CD8-positive, alpha-beta memory T cell (primary cell): ENCODE data around the gene USP51. TPM values are rescaled to one million over a fixed set of nuclear protein-coding genes. Genes with fewer than 3 reads are reported as not detected.
"Not testable (repeated sequence)": the region's sequence is repeated elsewhere in the genome, so short reads cannot be mapped to it uniquely, and the experiment has no call there.

Experiments used
- CTCF ChIA-PET: fragments of 350-600 bp; sonication (Branson Sonifier 250); formaldehyde crosslinking; loops from one replicate; lab custom pipeline; 2021; ENCODE audit warnings: antibody characterized with exemption; lab: Charles Lee
- POLR2A ChIA-PET: fragments of 350-600 bp; sonication (Branson Sonifier 250); formaldehyde crosslinking; loops from one replicate; lab custom pipeline; 2021; ENCODE audit warnings: antibody characterized with exemption; lab: Charles Lee
- DNase-seq, 5 donors: peaks; one replicate each; pipeline versions ENCODE4 v3.0.0 to v3.0.0-alpha.2; 2020 to 2022; ENCODE audit warnings: mixed read lengths in 1 of 5
- H3K27ac ChIP-seq: one replicate; pipeline ENCODE4 v1.7.0; 2013; ENCODE audit warnings: low read depth, mild to moderate bottlenecking, low read length, moderate library complexity
- H3K27me3 ChIP-seq: 2 replicates; pipeline ENCODE4 v1.7.0; 2013; ENCODE audit warnings: low read length, mild to moderate bottlenecking; ENCODE audit not compliant: insufficient read depth, poor library complexity, severe bottlenecking
- H3K36me3 ChIP-seq: 2 replicates; pipeline ENCODE4 v1.7.0; 2013; ENCODE audit warnings: mild to moderate bottlenecking, low read length, moderate library complexity; ENCODE audit not compliant: insufficient read depth
- H3K4me1 ChIP-seq: 2 replicates; pipeline ENCODE4 v1.7.0; 2013; ENCODE audit warnings: mild to moderate bottlenecking, low read length, moderate library complexity; ENCODE audit not compliant: insufficient read depth
- H3K4me3 ChIP-seq: 2 replicates; pipeline ENCODE4 v1.7.0; 2013; ENCODE audit warnings: mild to moderate bottlenecking, low read length
- H3K9me3 ChIP-seq: 2 replicates; pipeline ENCODE4 v1.7.0; 2013; ENCODE audit warnings: mild to moderate bottlenecking, low read length
- H3K27ac Mint-ChIP-seq, 8 donors: one replicate each; pipeline ENCODE4 v1.8.0; 2020 to 2021; ENCODE audit warnings: mixed read lengths in 8 of 8, mild to moderate bottlenecking in 6 of 8, inconsistent platforms in 3 of 8, moderate library complexity in 3 of 8
- H3K27me3 Mint-ChIP-seq, 2 donors: one replicate each; pipeline ENCODE4 v1.8.0; 2020 to 2021; ENCODE audit warnings: mixed read lengths in 2 of 2, mild to moderate bottlenecking in 1 of 2, moderate library complexity in 1 of 2
- H3K36me3 Mint-ChIP-seq, 3 donors: one replicate each; pipeline ENCODE4 v1.8.0; 2020 to 2021; ENCODE audit warnings: mixed read lengths in 3 of 3, inconsistent platforms in 1 of 3, mild to moderate bottlenecking in 1 of 3
- H3K4me1 Mint-ChIP-seq, 3 donors: one replicate each; pipeline ENCODE4 v1.8.0; 2020 to 2021; ENCODE audit warnings: mixed read lengths in 3 of 3, inconsistent platforms in 1 of 3, mild to moderate bottlenecking in 1 of 3
- H3K4me3 Mint-ChIP-seq, 7 donors: one replicate each; pipeline ENCODE4 v1.8.0; 2020 to 2021; ENCODE audit warnings: mixed read lengths in 7 of 7, mild to moderate bottlenecking in 6 of 7, moderate library complexity in 4 of 7, inconsistent platforms in 2 of 7
- H3K9me3 Mint-ChIP-seq, 5 donors: one replicate each; pipeline ENCODE4 v1.8.0; 2020 to 2022; ENCODE audit warnings: mixed read lengths in 5 of 5, mild to moderate bottlenecking in 3 of 5, moderate library complexity in 2 of 5, inconsistent platforms in 1 of 5
- polyA plus RNA-seq: library from polyadenylated mRNA; unstranded; fragments of 300-500 nt; fragmentation: Illumina TruSeq; gene quantifications from one replicate; pipeline ENCODE4 v1.2.3, GENCODE V29; 2021
- total RNA-seq, 2 experiments: library from RNA; stranded (reverse); gene quantifications; one replicate each; pipeline ENCODE4 v1.2.3, GENCODE V29; 2021

USP51 gene
- total and polyA plus RNA-seq, 3 experiments from 2014 or later = 0.14 to 1.6 (median 0.89) TPM

DNA sequence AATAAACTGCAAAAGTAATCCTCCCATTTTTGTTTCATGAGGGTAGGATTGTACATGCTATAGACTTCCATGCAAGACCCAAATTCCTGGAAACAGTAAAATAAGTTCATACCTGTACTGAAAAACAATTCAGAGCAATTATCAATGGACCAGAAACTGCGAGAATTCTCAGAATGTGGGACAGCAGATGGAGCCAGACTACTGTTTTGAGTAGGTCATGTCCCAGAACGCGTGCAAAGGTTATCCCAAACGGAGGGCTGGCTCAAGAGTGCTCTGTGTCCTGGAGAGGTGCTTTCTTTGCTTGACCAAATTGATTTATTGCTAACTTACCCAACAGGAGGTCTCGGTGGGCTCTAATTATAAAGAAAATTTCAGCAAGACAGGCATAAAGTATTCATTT lies 39.4 kb downstream of the USP51 start:
- POLR2A ChIA-PET = no interaction called here
- Histone ChIP-seq H3K27me3 (no peaks in the 10 kb centered on the region), H3K27ac (no peak overlapping the region), H3K9me3 (no peaks in the 10 kb centered on the region), H3K4me3 (no peak overlapping the region), H3K4me1 (peaks cover 4% of the 10 kb centered on the region), H3K36me3 (no peaks in the 10 kb centered on the region)
- peaks cover 0 to 2% (median 0%) of the 10 kb centered on the region in 5 donors for H3K9me3 Mint-ChIP-seq
- peak overlapping the region in 2 of 7 donors; percentile 72 to 86 for H3K4me3 Mint-ChIP-seq
- no peak overlapping the region for H3K27ac Mint-ChIP-seq
- H3K36me3 Mint-ChIP-seq = peaks cover 0 to 9% (median 0%) of the 10 kb centered on the region in 3 donors
- CTCF ChIA-PET = no interaction called here
- H3K27me3 Mint-ChIP-seq = peaks cover 0 to 4% of the 10 kb centered on the region in 2 donors
- DNase-seq = no peak
- peaks cover 17 to 24% (median 19%) of the 10 kb centered on the region in 3 donors for H3K4me1 Mint-ChIP-seq

DNA sequence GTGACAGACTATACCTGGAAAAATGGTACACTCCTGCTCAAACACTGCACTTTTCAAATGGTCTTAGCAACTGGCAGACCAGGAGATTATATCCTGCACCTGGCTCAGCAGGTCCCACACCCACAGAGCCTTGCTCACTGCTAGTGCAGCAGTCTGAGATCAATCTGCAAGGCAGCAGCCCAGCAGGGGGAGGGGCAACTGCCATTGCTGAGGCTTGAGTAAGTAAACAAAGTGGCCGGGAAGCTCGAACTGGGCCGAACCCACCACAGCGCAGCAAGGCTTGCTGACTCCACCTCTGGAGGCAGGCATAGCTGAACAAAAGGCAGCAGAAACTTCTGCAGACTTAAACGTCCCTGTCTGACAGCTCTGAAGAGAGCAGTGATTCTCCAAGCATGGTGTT lies 46.2 kb downstream of the USP51 start:
- CTCF ChIA-PET = not testable (repeated sequence)

More for the DNA sequence above, 46.2 kb downstream of the USP51 start:
- H3K27ac Mint-ChIP-seq, H3K36me3 Mint-ChIP-seq, H3K4me3 ChIP-seq, H3K4me3 Mint-ChIP-seq, DNase-seq, POLR2A ChIA-PET, H3K9me3 Mint-ChIP-seq, H3K4me1 Mint-ChIP-seq, H3K27ac ChIP-seq, H3K27me3 ChIP-seq, H3K36me3 ChIP-seq, H3K4me1 ChIP-seq, H3K9me3 ChIP-seq: not testable (repeated sequence)
- peaks cover 12 to 26% of the 10 kb centered on the region in 2 donors for H3K27me3 Mint-ChIP-seq

Other genes starting within 250 kb of the USP51 start
- not detected for gene PAGE3, start 224.9 kb downstream of the USP51 start, total RNA-seq
- gene PAGE3, start 224.9 kb downstream of the USP51 start, polyA plus RNA-seq = not detected
- 10 to 100 TPM; 15.4 to 16.7 TPM for gene MAGEH1, start 37.7 kb downstream of the USP51 start, total RNA-seq
- gene MAGEH1, start 37.7 kb downstream of the USP51 start, polyA plus RNA-seq = 27.2 TPM
- gene FOXR2, start 133.6 kb upstream of the USP51 start, total RNA-seq = not detected
- not detected for gene FOXR2, start 133.6 kb upstream of the USP51 start, polyA plus RNA-seq
- 1 to 10 TPM; 6.8 to 7.8 TPM for gene RRAGB, start 227.9 kb upstream of the USP51 start, total RNA-seq
- gene RRAGB, start 227.9 kb upstream of the USP51 start, polyA plus RNA-seq = 11.1 TPM